GM18867 (cell line): ENCODE measurements around the gene NAXE.
A peak's percentile ranks its signal among the peaks of the same experiment; 100 is the strongest.
"Not testable (repeated sequence)": the region's sequence is repeated elsewhere in the genome, so short reads cannot be mapped to it uniquely, and the experiment has no call there.

Experiments used
- ATAC-seq: cut with Tn5 transposase; IDR thresholded peaks from one replicate; pipeline ENCODE4 v1.9.1; 2021; ENCODE audit warnings: mild to moderate bottlenecking, moderate library complexity; ENCODE audit not compliant: unreplicated experiment

NAXE gene

DNA sequence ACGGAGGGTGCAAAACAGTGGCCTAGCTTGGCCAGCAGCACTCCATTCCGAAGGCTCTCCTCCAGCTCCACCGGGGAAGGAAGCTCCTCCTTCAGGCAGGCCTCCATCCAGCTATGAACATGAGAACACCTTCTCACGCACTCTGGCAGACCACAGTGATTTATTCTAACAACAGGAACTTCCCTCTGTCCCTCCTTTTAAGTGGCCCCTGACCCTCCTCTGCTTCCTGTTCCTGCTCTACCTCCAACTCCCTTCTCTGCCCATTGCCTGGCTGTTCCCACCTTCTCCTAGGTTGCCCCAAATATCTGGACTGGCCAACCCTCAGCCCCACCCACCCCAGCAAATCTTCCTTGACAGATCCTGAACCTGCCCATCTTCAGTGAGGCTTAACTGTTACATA is 25.1 kb upstream of the NAXE start:
- no peak for ATAC-seq

GRCh38 chr1:156571261-156571852 is 20.2 kb upstream of the NAXE start:
- no peak for ATAC-seq

- peak; percentile 79 for ATAC-seq
Observed at GRCh38 chr1:156571919-156572662, 19.5 kb upstream of the NAXE start, which contains the start of gene IQGAP3. TSS of gene IQGAP3 (minus strand) at chr1:156572565. CDS start at chr1:156572529, 36 bp downstream.

DNA sequence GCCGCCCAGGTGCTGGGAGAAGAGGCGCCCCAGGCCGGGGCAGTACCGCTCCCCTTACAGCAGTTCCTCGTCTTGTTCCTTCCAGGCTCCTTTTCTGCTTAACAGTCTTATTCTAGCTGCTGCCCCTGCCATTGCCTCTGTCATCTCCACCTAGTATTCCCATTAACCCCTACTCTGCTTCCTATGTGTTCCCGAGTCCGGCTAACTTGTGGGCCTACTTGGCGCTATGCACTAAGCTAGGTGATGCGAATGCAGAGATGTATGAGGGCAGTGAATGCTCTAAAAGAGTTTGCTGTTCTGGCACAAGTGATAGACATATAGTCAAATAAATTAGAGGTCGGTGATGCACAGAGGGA is 18.9 kb upstream of the NAXE start:
- ATAC-seq: no peak

- ATAC-seq: no peak
Observed at GRCh38 chr1:156574039-156574633, 17.4 kb upstream of the NAXE start.

DNA sequence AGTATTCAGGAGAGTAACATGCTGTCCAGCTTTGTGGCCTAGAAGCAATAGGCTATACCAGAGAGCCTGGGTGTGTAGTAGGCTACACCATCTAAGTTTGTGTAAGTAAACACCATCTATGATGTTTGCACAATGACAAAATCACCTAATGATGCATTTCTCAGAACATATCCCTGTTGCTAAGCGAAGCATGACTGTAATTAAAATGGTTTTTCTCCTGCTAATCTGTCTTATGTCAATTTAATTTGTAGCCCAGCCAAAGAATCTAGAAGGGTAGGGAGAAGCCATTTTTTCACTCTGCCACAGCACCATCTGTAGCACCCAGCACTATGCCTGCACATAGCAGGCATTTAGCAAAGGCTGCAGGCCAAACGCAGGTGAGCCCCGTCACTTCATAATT is 14.0 kb upstream of the NAXE start:
- no peak for ATAC-seq

GRCh38 chr1:156578055-156578454 is 13.5 kb upstream of the NAXE start:
- ATAC-seq: no peak

DNA sequence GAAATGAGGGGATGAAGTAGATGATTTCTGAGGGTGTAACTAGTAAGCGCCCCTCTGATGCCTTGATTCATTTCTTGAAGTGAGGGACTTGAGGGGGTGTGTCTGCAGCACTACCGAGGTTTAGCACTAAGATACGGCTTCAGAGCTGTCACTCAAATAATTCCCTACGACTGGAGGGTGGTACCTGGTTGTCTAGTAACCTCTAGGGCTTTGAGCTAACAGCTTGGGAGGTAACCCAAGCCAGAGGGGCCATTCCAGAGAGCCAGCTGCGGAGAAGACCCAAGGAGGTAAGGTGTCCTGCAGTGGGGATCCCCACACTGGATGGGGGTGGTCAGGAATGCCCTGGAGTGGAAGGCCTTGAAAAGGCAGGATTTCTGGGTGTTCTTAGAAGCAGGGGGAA is 12.1 kb upstream of the NAXE start, which contains the start of gene TTC24:
Gene TTC24 (plus strand): TSS at position 252 of the 400 bp plus-strand sequence. CDS start 1,642 bp downstream, outside the sequence.
- ATAC-seq: no peak

- no peak for ATAC-seq
Observed at GRCh38 chr1:156581661-156582387, 9.8 kb upstream of the NAXE start.

- no peak for ATAC-seq
Observed at GRCh38 chr1:156582388-156583017, 9.1 kb upstream of the NAXE start.

DNA sequence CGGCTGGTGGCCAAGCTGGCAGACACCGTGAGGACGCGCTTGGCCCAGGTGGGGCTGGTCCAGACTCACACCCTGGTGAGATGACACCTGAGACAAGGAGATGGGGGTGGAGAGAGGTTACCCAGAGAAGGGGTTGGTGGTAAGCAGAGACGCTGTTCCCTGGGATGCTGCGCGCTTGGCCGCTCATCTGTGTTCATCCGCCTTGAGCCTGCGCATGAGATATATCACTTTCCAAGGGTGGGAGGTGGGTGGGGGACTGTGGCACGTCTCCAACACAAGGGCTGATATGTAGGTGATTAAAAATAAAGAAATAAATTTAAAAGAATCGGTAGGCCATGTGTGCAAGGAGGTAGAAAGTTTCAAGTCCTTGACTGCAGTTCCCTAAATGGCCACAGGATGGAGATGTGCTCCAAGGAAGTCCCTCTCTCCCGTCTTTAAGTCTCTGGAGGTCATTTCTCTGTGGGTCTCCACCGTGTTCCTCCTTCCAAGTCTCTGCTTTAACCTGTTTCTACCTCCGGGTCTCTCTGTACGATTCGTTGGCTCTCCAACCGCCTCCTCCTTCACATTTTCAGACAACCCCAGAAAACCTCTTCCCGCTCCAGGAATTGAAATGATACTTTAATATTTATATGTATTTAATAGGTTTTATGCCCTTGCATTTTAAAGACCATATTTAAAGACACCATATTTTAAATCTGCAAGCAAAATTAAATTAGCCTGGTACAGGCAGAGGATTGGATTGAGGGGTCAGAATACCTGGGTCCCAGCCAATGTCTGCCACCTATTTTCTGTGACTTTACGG is 7.6 kb upstream of the NAXE start:
- ATAC-seq: no peak

GRCh38 chr1:156584813-156585212 is 6.8 kb upstream of the NAXE start:
- no peak for ATAC-seq

DNA sequence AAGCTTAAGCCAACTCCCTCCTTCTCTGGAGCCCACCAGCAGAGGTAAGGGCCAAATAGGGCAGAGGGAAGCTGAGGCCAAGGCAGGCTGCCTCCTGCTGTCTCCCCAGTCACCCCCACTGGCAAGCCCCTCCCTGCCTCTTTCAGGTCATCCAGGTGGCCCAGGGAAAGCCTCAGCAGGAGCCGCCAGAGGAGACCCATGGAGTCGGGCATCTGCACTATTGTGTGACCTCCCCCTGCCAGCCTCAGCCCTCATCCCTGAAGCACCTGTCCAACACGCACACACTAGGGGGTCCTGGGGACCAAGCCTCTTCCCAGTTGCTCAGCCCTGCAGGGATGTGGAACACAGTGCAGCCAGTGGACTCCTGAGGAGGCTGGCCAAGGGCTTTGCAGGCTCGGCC is 5.3 kb upstream of the NAXE start:
- ATAC-seq: no peak

- ATAC-seq: no peak
Observed at GRCh38 chr1:156586892-156587477, 4.6 kb upstream of the NAXE start.

- not testable (repeated sequence) for ATAC-seq
Observed at GRCh38 chr1:156587927-156588326, 3.6 kb upstream of the NAXE start.

DNA sequence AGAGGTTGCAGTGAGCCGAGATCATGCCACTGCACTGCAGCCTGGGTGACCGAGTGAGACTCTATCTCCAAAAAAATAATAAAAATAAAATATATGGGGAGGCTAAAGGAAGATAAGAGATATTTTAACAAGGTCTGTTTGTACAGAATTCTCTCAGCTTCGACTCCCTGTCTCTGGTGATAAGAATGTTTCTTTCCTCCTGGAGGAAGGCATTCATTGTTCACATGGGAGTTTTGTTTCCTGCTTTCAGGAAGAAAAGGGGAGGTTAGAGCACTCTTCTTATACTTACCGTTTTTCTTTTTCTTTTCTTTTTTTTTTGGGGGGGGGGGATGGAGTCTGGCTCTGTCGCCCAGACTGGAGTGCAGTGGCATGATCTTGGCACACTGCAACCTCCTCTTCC is 2.0 kb upstream of the NAXE start:
- no peak for ATAC-seq

DNA sequence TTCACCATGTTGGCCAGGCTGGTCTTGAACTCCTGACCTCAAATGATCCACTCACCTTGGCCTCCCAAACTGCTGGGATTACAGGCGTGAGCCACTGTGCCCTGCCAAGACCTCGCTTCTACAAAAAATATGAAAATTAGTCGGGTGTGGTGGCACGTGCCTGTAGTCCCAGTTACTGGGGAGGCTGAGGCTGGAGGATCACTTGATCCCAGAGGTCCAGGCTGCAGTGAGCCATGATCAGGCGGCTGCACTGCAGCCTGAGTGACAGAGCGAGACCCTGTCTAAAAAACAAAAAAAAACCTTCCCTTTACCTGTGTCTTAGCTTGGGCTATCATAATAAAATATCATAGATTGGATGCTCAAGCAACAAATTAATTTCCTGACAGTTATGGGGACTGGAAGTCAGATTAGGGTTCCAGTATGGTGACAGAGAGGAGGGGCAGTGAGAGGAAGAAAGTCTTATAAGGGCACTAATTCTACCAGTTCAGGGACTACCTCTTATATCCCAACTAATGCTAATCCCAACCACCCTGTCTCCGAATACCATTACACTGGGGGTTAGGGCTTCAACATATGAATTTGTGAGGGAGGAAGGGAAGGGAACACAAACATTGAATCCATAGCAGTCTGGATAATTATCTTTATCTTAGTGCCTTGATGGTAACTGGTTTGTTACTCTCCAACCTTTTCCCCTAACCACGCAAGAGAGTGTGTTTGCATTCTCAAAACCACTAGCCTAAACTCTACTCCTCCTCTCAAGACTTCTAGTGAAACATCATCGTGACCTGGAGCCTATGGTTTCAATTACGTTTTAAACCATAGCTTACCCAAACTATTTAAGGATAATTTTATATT is 1.0 kb upstream of the NAXE start:
- ATAC-seq: no peak

DNA sequence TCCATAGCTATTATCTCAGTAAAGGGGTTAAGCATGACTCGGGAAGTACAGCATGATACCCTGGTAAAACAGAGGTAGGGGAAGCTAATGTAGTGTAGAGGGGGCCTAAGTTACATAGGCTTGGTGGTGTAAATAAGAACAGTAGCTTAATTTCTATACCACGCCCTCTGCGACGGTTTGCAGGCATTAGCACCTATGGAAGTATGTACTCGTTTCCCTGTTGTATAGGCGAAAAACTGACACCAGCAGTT is 470 bp upstream of the NAXE start:
- no peak for ATAC-seq

- no peak for ATAC-seq
Observed at GRCh38 chr1:156592158-156592909, 758 bp downstream of the NAXE start.
